ENCODE results near the gene LARP7. TPM values are rescaled to one million over a fixed set of nuclear protein-coding genes. Genes with fewer than 3 reads are reported as not detected.
"Not testable (repeated sequence)": the region's sequence is repeated elsewhere in the genome, so short reads cannot be mapped to it uniquely, and the experiment has no call there.

Gene LARP7
- total RNA-seq, 2 donors from 2014 or later = 31.6 to 50.1 TPM

DNA sequence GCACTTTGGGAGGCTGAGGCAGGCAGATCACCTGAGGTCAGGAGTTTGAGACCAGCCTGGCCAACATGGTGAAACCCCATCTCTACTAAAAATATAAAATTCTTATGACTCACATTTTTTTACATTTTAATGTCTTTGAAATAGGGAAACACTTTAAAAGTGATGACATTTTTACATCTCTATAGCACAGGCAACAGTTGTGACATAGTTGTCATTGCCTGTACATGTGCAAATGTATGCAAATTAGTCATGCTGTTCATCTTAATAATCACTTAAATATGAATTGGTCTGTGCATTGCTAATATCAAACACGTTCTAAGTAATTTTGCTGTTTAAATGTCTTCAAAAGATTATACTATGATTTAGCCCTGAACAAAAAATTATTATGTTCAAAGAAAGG is 42.0 kb upstream of the LARP7 start:
- no peak for DNase-seq (ENCODE audit: low spot score)
- Histone ChIP-seq H3K36me3 (no peaks in the 10 kb centered on the region), H3K27ac (no peak overlapping the region), H3K27me3 (no peaks in the 10 kb centered on the region), H3K4me1 (no peaks in the 10 kb centered on the region), H3K4me3 (no peak overlapping the region), H3K9me3 (no peaks in the 10 kb centered on the region)
- no peak for TF ChIP-seq CTCF (IDR thresholded peaks at IDR 0.05)

DNA sequence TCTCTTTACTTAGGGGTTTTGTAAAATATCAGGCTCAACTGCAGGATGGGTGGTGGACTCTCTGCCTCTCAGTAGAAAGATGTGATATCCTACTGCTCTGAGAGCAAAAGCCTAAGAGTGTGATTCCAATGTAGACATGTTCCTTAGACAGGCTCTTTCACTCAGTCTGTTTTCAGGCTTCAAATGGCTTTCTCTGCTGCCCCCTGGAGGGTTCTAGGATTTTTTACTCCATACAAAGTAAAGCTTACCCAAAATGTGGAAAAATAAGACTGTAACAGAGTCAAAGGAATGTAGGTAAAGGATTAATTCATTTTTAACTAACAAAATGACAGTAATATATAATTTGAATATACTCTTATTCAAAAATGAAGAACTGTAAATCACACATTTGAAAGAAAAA is 32.4 kb upstream of the LARP7 start:
- H3K4me3 ChIP-seq = no peak overlapping the region
- H3K27ac ChIP-seq = no peak overlapping the region
- H3K36me3 ChIP-seq = no peaks in the 10 kb centered on the region
- TF ChIP-seq CTCF (IDR thresholded peaks at IDR 0.05) = peak; percentile 46 to 67
- H3K4me1 ChIP-seq = no peaks in the 10 kb centered on the region
- no peaks in the 10 kb centered on the region for H3K9me3 ChIP-seq
- DNase-seq (ENCODE audit: low spot score) = no peak
- H3K27me3 ChIP-seq = no peaks in the 10 kb centered on the region

GRCh38 chr4:112612814-112613213 is 24.1 kb upstream of the LARP7 start:
- H3K36me3 ChIP-seq; H3K9me3 ChIP-seq; DNase-seq (ENCODE audit: low spot score); H3K4me1 ChIP-seq; H3K4me3 ChIP-seq; H3K27ac ChIP-seq; H3K27me3 ChIP-seq: not testable (repeated sequence)

- Histone ChIP-seq H3K27me3 (no peaks in the 10 kb centered on the region), H3K9me3 (no peaks in the 10 kb centered on the region), H3K27ac (no peak overlapping the region), H3K36me3 (no peaks in the 10 kb centered on the region), H3K4me1 (no peaks in the 10 kb centered on the region), H3K4me3 (no peak overlapping the region)
- TF ChIP-seq CTCF (IDR thresholded peaks at IDR 0.05) = no peak
- no peak for DNase-seq (ENCODE audit: low spot score)
Observed at GRCh38 chr4:112616984-112617383, 20.0 kb upstream of the LARP7 start.

DNA sequence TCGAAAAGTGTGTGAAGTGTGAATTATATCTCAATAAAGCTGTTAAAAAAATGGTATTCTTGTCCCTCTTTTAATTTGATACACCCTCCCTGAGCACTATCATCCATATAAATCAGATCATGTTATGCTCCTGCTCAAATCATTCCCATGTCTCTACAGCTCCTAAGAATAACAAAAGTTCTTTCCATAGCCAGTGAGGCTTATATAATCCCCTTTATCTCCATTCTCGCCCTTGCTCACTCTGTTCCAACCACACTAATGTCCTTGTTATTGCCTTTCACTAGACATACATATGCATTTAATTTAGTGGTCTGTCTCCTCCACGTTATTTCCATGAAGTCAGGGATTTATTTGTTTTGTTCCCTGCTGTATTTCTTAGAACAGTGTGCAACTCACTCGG is 10.7 kb upstream of the LARP7 start:
- Histone ChIP-seq H3K36me3 (no peaks in the 10 kb centered on the region), H3K27ac (no peak overlapping the region), H3K9me3 (no peaks in the 10 kb centered on the region), H3K27me3 (no peaks in the 10 kb centered on the region), H3K4me1 (no peaks in the 10 kb centered on the region), H3K4me3 (no peak overlapping the region)
- TF ChIP-seq CTCF (IDR thresholded peaks at IDR 0.05) = no peak
- no peak for DNase-seq (ENCODE audit: low spot score)

- DNase-seq (ENCODE audit: low spot score) = no peak
- no peak overlapping the region for H3K4me3 ChIP-seq
- H3K36me3 ChIP-seq = no peaks in the 10 kb centered on the region
- H3K27ac ChIP-seq = no peak overlapping the region
- peak; percentile 17 to 64 for TF ChIP-seq CTCF (IDR thresholded peaks at IDR 0.05)
- H3K4me1 ChIP-seq = peaks cover 0 to 16% of the 10 kb centered on the region in 2 donors
- H3K9me3 ChIP-seq = no peaks in the 10 kb centered on the region
- H3K27me3 ChIP-seq = no peaks in the 10 kb centered on the region
Observed at GRCh38 chr4:112633477-112634235, 3.3 kb upstream of the LARP7 start.

Data from right atrium auricular region (tissue), 2 donors.